GM21360 (cell line): ENCODE measurements around the gene DDX41.
"Not testable (repeated sequence)": the region's sequence is repeated elsewhere in the genome, so short reads cannot be mapped to it uniquely, and the experiment has no call there.

ENCODE experiments used
- ATAC-seq: cut with Tn5 transposase; IDR thresholded peaks from one replicate; pipeline ENCODE4 v1.9.1; 2021; ENCODE audit warnings: mild to moderate bottlenecking, moderate library complexity; ENCODE audit not compliant: unreplicated experiment

Gene DDX41

DNA sequence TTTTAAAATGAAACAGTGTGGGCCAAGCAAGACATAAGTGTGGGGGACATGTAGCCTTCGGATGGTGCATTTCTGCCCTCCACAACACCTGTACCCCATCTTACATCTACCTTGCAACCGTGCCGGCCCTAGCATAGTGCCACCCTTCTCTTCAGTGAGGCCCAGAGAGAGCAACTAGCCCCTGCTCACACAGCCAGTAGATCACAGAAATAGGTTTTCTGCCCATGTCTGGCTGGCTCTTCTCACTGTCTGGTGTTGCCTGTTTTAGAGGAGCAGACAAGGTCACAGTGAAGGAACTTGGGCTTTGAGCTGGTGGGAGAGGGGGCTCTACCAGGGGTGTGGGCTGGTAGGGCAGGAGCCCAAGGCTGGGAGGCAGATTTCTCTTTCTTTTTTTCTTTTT, 30.5 kb downstream of the DDX41 start:
- ATAC-seq = no peak

DNA sequence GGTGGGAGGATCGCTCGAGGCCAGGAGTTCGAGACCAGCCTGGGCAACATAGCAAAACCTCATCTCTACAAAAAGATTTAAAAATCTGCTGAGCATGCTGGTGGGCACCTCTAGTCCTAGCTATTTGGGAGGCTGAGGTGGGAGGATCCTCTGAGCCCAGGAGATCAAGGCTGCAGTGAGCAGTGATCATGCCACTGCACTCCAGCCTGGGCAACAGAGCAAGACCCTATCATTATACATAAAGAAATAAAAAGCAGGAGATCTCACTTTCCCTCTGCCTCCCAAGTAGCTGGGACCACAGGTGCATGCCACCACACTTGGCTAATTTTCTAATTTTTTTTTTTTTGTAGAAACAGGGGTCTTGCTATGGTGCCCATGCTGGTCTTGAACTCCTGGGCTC, 31.0 kb downstream of the DDX41 start:
- ATAC-seq = not testable (repeated sequence)

DNA sequence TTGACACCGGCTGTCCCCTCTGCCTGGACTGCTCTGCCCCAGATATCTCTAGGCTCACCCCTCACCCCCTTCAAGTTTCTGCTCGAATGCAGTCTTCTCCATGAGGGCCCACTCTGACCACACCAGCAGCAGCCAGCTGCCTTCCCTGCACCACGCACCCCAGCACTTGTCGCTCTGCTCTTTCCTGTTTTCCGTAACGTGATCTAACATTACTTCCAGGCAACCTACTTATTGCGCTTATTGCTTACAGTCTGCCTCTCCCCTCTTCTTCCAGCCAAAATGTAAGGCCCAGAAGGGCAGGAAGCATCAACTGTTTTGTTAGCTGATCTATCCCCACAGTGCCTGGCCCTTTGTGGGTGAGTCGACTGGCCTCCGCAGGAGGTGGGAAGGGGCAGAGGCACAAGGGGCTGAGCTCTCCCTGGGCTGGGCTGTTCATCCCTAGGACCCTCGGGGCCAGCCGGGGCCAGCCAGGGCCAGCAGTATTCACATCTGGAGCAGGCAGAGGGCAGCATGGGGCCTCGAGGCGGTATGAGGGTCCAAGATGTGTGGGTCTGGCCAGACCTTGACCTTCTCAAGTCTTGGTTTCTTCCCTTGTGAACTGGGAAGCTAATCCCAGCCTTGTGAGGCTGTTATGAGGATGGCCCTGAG, 31.7 kb downstream of the DDX41 start:
- no peak for ATAC-seq

DNA sequence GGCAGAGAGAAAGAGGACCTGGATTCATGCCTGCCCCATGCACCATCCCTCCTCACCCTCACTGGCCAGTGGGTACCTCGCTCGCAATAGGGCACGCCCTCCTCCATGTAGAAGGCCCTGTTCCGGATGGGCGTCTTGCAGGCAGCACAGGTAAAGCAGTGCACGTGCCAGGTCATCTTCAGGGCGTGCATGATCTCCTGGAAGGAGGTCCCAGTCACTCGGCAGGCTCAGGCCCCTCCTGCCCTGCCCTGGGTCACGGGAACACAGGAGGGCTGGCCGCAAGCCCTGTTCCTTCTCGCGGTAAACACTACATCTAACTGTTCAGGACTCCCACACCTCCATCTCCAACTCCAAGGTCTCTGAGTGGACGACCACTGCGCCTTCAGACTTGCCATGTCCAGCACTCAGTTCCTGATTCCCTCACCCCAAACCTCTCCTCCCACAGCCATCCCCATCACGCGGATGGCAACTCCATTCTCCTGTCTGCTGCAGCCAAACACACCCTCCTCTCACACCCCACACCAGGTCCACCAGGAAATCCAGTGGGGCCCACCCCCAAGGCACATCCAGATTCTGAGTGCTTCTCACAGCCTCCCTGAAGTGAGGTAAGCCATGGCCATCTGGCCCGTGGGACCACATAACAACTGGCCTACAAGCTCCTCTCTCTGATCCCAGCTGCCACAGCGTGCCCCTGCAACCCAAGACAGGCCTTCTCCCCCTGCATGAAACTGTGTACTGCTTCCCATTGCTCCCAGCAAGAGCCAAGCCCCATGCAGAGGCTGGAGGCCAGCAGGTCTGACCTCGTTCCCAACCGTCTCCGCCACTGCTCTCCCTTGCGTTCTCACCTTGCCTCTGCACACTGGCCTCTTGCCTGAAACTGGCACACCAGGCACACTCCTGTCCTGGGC, 32.5 kb downstream of the DDX41 start:
- no peak for ATAC-seq

DNA sequence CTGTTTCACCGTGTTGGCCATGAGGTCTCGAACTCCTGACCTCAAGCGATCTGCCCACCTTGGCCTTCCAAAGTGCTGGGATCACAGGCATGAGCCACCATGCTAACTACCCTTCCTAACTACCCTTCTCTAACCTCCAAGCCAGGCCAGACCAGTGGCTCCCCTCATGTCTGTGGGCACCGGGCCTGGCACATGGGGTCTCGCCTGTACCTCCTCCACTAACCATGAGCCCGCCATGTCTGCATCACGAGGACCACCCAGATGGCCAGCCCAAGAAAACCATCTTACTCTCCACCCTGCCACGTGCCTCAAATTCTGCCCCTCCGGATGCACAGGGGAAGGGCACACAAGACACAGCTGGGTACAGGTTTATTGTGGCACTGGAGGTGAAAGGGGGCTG, 33.7 kb downstream of the DDX41 start:
- no peak for ATAC-seq

DNA sequence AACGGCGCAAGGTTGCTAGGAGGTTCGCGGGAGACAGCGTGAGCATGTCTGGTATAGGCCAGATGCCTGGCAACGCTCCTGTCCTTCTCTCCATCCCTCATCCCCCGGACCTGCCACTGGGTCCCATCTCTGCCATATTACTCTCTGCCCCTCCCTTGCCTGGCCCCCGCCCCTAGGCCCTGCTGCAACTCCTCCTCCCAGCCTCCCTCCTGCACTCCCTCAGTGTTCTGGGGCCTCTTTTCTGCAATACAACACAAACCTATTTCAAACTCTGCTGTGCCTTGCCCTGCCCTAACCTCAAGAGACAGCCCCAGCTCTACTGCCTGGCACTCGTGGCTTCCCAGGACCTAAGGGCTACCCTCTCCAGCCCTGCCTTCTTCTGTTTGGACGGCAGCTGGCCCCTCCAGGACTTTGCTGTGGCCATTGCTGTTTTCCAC, 34.4 kb downstream of the DDX41 start:
- no peak for ATAC-seq

DNA sequence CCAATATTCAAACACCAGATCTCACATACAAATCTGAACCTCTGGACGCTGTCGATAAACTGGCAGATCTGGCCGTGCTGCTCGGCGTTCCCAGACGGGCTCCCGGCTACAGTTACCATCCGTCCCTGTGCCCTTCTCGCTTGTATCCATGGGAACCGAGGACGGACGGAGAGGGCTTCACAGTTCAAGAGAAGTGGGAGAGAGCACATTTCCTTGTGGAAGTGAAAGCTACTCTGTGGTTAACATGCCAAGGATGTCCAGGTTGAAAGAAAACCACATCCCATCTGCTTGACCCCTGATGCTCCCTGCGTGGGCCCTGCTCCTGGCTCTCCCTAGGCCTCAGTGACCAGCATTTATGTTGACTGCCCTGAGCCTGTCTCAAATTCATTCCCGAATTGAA, 37.0 kb downstream of the DDX41 start:
- no peak for ATAC-seq

DNA sequence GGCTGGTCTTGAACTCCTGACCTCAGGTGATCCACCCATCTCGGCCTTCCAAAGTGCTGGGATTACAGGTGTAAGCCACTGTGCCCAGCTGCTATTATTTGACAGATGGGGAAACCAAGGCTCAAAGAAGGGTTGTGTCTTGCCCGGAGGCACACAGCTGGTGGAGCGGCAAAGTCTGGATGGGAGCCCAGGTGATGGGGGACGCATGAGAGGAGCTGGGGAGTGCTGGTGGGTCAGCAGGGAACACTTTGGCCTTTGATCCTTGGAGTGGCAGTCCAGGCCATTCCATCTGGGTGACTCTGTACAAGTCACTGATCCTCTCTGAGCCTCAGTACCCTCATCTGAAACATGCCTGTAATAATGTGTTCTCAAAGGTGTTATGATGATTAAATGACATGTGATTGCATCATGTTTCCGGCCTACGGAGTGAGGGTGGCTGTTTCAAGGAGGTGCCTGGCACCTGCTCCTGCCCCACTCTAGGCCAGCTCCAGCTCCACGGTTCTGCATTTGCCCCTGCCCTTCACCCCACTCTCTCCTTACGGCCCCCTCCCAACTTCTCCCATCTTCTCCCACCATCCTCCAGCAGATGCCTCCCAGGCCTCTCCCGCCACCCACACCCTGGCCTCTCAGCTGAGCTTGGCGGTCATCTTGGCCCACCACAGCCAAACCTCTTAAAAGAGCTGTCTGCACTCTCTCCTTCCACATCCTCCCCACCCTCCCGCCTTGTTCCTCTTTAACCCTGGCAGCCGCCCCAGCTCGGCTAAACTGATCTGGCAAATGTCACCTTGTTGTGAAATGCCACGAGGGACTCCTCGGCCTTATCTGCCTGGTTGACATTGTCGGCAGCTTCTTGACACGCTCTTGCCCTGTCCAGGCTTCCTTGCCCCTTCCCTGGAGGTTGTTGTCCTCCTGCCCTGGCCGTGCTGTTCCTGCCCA, 37.8 kb downstream of the DDX41 start:
- no peak for ATAC-seq

DNA sequence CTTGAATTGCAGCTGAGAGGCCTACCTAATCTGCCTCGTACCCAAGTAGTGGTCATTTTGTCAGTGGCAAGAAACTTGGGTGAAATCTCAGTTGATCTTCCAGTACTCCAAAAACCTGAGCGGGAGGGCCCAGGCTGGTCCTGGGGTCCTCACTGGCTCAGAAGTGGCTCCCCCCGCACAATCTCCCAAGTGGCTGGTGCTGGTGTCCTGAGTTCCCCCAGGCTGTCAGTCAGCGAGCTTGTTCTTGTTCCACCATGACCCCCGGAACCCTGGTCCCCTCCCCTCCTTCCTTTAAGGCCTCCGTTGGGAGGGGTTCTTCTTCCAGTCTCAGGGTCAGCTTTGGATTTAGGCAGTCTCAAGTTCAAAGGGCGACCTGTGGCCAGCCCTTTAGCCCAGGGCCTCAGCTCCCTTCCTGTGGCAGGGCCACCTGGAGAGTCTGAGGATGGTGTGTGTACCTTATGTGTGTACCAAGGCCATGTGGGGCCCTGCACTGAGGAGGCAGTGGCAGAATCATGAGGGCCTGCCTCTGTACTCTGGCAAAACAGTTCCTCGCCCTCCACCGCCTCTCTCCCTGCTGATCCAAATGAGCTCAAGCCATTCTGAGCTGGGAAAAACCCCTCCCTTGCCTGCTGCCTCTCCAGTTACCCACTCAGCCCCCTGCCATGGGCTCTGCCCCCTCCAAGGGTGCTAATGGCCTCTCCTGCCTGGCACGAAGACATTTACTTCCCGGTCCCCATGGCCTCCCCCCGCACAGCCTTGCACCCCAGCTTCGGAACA, 38.9 kb downstream of the DDX41 start:
- ATAC-seq = no peak

DNA sequence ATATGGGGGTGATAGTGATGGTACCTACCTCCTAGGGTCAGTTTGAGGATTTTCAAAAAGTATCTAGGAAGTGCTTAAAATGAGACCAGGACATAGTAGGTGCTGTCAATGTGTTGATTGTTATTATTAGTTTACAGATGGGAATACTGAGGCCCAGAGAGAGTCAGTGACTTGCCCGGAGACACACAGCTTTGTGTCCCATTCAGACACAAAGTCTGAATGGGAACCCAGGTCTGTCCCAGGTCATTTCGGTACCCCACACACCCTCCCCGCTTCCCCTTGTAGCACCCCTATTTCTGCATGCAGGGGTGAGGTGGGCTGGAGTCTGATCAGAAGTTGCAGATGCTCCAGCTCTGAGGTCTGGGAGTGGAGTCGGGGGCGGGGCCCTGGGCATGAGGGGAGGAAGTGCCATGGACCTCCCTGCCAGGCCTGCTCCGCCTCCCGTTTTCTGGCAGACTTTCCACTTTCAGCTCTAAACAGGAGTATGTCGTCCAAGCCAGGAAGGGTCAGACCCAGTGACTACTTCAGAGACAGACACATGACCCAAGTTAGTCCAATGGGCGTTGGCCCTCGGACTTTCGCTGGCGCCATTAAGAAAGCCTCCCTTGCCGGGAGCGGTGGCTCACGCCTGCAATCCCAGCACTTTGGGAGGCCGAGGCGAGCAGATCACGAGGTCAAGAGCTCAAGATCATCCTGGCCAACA, 40.1 kb downstream of the DDX41 start:
- no peak for ATAC-seq

DNA sequence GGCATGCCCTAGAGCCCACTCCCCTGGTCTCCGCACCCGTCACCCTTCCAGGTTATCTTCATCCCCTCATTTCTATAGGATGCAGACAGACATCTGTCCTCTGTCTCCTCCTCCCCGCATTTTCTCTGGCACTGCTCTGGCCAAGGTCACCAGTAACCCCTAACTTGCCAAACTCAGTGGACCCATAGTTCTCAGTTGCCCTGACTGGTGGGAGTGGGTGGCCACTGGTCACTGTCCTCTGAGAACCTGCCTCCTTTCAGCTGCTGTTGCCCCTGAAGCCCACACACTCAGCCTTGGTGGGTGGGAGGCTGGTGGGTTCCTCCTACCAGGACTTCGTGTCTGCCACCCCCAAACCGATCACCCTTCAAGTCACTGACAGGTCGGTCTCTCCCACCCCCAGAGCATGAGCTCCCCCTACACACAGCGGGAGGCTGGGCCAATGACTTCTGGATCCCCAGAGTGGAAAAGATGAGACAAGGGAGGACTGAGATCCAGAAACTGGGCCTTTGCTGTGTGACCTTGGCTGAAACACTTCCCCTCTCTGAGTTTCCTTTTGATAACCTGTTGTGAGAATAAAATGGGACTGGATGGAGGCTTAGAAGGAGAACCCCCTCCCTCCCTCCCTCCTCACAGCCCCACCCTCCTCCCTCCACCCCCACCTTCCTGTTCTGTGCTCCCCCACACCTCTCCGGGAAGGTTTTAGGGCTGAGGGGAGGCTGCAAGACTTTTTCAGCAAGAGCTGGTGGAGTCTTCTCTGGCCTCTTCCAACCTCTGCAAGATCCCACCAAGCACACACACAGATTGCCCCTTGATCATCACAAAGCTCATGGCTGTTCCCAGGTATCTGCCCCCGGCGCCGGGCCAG, 41.0 kb downstream of the DDX41 start:
- ATAC-seq = no peak

DNA sequence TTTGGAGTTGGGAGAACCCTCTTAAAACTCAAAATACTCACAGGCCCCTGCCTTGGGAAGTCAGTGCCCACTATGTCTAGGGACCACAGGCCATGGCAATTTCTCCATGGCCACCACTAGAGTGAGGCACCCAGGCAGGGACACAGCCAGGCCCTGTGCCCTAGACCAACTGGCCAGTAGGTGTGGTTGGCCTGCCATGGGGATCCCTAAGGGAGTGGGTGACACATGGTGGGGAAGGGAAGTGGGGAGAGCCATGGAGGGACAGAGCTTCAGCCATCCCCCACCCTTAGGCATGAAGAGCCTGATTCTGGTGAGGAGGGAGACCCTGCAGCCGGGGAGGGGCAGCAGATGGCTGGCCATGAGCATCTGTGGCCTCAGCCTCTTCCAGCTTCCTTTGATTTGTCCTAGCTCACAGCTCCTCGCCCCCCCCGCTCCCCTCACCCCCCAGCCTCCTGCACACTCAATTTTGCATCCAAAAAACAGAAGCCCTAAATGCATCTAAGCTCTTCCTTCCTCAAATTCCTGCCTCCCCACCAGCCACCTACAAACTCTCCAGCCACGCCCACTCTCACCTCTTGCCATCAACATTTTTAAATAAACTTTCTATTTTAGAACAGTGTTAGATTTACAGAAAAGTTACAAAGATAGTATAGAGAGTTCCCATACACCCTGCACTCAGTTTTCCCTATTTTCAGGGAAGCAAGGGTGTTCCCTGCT, 41.8 kb downstream of the DDX41 start:
- ATAC-seq = no peak

DNA sequence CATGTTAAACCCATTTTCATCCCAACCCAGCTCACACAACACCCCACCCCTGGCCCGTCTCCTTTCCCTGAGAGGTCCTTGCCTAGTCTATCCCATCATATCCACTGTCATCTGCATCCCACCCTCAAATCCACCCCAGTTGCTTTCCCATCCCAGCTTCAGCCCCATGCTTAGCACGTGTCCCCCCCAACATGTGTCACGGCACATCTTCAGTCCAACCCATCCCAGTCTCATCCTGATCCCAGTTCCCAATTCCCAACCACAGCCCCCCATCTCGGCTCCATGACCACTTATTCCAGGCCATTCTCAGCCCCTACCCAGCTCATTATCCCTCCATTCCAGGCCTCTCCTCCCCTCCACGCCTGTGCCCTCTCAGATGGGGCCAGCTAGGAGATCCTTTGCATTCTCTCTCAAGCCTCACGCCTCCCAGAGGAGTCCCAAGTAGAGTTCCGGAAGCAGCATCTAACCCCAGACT, 42.7 kb downstream of the DDX41 start:
- no peak for ATAC-seq

DNA sequence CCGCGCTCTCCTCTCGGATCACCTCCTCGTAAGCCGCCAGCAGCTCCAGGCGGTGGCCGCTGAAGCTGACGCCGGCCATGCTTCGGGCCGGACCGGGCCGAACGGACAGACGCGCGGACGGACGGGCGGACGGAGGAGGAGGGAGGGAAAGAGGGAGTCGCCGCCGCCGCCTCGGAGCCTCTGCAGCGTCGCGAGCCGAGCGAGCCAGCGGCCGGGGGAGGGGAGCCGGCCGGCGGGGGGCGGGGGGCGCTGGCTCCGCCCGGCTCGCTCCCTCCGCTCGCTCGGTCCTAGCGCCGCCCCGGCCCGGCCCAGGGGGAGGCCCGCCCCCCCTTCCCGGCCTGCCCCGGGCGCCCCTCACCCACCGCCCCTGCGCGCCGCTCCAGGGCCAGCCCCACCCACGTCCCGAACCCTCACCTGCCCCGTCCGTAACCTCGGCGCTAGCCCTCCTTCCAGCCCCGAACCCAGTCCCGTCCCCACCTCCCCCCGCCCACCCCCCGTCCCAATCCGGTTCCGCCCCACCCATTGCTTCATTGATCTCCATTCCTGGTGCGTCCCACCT, 43.2 kb downstream of the DDX41 start, which contains the start of gene DBN1:
Gene DBN1, minus strand, starts transcription at position 192 of the 559 bp plus-strand sequence. Its CDS starts 113 bp downstream, at position 79.
- no peak for ATAC-seq

DNA sequence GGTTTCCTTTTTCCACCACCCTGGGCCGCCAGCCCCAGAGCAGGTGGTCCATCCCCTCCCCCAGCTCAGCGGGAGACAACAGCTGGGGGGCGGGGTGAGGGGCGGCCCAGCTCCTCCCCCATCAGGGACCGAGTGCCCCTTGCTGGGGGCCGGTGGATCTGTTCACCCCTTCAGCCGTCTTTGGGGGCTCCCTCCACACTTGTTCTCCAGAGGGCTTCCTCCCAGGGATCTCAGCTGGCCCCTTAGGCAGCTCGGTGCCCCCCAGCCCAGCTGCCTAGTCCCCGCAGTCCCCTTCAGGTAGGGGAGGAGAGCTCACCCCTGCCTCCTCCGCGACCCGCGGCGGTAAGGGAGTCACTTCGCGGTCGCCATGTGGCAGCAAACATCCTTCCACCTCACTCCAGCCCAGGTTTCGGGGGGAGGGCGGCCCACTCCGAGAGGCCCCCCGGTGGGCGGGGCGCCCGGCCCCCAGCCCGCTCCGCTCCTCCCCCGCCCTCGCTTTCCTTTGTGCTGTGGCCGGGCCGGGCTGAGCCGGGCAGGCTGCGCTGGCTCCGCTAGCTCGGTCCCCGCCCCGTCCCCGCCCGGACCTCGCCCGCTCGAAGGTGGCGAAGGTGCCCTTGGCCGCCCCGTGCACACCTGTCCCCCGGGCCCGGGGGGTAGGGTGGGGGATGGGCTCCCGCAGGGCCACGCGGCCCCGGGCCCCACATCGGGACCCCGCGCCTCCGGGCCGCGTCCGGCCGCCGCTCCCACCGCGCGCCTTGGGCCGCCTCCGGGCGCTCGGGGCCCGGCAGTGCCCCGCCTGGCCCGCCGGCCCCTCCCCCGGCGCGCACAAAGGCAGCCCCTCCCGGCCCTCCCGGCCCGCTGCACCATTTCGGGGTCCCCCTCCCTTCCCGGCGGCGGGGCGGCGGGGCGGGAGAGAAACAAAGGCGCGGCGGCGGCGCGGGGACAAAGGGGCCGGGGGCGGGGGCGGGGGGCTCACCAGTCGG, 44.0 kb downstream of the DDX41 start:
- ATAC-seq = no peak

DNA sequence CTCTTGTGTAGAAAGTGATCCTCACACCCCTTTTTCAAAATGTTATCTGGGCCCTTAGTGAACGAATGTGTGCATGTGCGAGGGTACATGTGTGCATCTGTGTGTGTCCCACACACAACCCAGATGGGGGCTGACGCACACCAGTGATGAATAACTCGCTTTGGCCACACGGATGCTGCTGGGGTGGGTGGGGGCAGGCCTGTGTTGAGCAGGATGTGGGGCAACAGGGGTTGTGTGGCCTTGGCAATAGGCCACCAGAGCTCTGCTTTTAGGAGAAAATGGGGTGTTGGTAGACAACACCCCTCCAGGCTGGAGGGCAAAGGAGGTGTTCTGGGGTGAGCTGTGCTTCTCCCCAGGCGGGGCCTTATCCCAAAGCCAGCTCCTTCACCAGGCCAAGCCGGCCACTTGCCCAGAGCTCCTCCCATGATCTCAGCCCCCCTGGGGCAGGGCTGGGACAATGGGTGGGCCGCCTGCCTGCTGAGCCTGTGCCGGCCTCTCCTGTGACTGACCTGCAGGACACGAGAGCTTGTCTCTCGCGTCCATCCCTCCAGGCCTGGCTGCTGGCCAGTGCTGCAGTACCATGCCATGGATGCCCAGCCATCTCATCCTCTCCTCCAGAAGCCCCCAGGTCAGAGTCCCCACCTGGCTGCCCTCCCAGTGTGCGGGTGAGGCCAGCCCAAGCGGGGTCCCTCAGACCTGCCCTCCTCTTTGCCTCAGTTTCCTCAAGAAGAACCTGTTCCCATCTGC, 45.0 kb downstream of the DDX41 start:
- no peak for ATAC-seq
